Measurements from ENCODE around the gene SCAF11.

- TF ChIP-seq, protein P1, sequence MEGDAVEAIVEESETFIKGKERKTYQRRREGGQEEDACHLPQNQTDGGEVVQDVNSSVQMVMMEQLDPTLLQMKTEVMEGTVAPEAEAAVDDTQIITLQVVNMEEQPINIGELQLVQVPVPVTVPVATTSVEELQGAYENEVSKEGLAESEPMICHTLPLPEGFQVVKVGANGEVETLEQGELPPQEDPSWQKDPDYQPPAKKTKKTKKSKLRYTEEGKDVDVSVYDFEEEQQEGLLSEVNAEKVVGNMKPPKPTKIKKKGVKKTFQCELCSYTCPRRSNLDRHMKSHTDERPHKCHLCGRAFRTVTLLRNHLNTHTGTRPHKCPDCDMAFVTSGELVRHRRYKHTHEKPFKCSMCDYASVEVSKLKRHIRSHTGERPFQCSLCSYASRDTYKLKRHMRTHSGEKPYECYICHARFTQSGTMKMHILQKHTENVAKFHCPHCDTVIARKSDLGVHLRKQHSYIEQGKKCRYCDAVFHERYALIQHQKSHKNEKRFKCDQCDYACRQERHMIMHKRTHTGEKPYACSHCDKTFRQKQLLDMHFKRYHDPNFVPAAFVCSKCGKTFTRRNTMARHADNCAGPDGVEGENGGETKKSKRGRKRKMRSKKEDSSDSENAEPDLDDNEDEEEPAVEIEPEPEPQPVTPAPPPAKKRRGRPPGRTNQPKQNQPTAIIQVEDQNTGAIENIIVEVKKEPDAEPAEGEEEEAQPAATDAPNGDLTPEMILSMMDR (optimal IDR thresholded peaks at IDR 0.05 in 1 of 3, IDR thresholded peaks at IDR 0.05 in 1 of 3, conservative IDR thresholded peaks at IDR 0.05 in 1 of 3; ENCODE audit: extremely low read depth in 1 of 3, insufficient read depth in 2 of 3, low read length in 3 of 3) = no peak
- no peak for TF ChIP-seq EZH2 (IDR thresholded peaks at IDR 0.05; ENCODE audit: low read length)
These were observed 16.1 kb downstream of the SCAF11 start for GRCh38 chr12:45974171-45974719.

Data from keratinocyte (primary cell).